Thyroid gland (tissue), 4 donors: ENCODE data around the gene DTX1. TPM values are rescaled to one million over a fixed set of nuclear protein-coding genes. Genes with fewer than 3 reads are reported as not detected.

ENCODE experiments used
- DNase-seq, 2 donors: peaks; one replicate each; pipeline ENCODE4 v3.0.0-alpha.2; 2019
- H3K27ac ChIP-seq, 3 donors: fragments of 200-600 bp; sonication (generic); 1 replicate in 2 of 3; 2 replicates in 1 of 3; pipeline ENCODE4 v1.5.1; 2016 to 2019; ENCODE audit warnings: mild to moderate bottlenecking in 1 of 3, moderate library complexity in 1 of 3
- H3K27me3 ChIP-seq: fragments of 200-600 bp; sonication (generic); one replicate; pipeline ENCODE4 v1.5.1; 2019
- H3K36me3 ChIP-seq, 2 donors: fragments of 200-600 bp; sonication (generic); one replicate each; pipeline ENCODE4 v1.5.1; 2016 to 2019
- H3K4me1 ChIP-seq, 2 donors: fragments of 200-600 bp; sonication (generic); one replicate each; pipeline ENCODE4 v1.5.1; 2017 to 2019
- H3K4me3 ChIP-seq, 3 donors: fragments of 200-600 bp; sonication (generic); replicated peaks in 1 of 3; 1 replicate in 2 of 3; 2 replicates in 1 of 3; pipeline ENCODE4 v1.5.1; 2016; ENCODE audit warnings: mild to moderate bottlenecking in 1 of 3
- H3K9me3 ChIP-seq: fragments of 200-600 bp; sonication (generic); one replicate; pipeline ENCODE4 v1.5.1; 2017
- POLR2A ChIP-seq, 2 donors: fragments of 450-650 bp; IDR thresholded peaks; one replicate each; pipeline ENCODE4 v1.6.1; 2017; ENCODE audit warnings: antibody characterized with exemption in 2 of 2, mild to moderate bottlenecking in 2 of 2, moderate library complexity in 1 of 2
- WGBS, 2 donors: methylation state at CpG; one replicate each; pipeline ENCODE4 v1.1.5; 2017; 5-methylcytosine and 5-hydroxymethylcytosine counted together
- intact Hi-C: fragments of 100-400 bp; cut with DNase I; formaldehyde crosslinking; loops from one replicate; pipeline ENCODE4 v1.15.1; 2023
- total RNA-seq, 4 donors: library from RNA; depleted of rRNA; stranded (reverse); fragments of >200 nt; gene quantifications; one replicate each; pipeline ENCODE4 v1.2.3, GENCODE V29; 2016
- TF ChIP-seq, protein P1 (sequence below), 6 experiments: fragments of 200-600 bp in 3 of 6; fragments of 450-650 bp in 3 of 6; sonication (generic) in 3 of 6; IDR thresholded peaks; one replicate each; pipeline ENCODE4 v1.5.1; 2016 to 2019; ENCODE audit warnings: antibody characterized with exemption in 6 of 6, mild to moderate bottlenecking in 2 of 6, inconsistent platforms in 1 of 6, moderate library complexity in 1 of 6

Gene DTX1
- total RNA-seq, 4 donors from 2014 or later = 11.5 to 37.1 (median 20.6) TPM

DNA sequence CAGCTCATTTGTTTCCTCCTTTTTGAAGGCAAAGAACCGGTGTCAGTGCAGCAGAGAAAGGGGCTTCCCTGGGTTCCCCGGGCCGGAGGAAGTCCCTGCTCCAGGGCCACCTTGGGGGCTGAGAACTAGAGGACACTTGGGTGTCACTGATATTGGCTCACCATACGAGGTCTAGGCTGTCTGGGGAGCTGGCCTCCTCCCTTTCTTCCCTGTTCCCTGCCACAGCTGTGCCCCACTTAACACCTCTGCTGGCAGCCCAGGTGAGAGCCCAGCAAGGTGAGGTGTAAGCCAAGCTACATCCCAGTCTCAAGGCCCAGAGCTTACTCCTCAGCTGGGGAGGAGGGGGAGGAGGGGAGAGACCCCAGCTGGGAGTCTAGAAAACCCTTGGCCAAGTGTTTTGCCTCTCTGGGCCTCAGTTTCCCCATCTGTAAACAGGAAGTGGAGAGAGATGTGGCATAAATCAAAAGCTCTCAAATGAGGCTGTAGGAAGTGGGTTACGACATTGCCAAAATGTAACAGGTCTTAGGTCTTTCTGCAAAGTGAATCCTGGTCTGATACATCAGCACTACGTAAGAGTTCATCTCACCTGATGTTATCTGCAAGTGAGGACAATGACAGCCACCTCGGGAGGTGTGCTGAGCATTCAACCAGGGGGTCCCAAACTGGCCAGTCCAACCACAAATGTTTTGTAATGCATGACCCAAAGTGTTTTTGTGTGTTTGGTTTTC is 53.5 kb downstream of the DTX1 start:
- Histone ChIP-seq H3K36me3 (peaks cover 0 to 7% of the 10 kb centered on the region in 2 donors), H3K27ac (peak overlapping the region in 2 of 3 donors; percentile 10 to 33), H3K4me1 (peaks cover 0 to 6% of the 10 kb centered on the region in 2 donors), H3K9me3 (no peaks in the 10 kb centered on the region), H3K4me3 (no peak overlapping the region), H3K27me3 (no peaks in the 10 kb centered on the region)
- no peak for TF ChIP-seq POLR2A (IDR thresholded peaks at IDR 0.05)
- TF ChIP-seq, protein P1, sequence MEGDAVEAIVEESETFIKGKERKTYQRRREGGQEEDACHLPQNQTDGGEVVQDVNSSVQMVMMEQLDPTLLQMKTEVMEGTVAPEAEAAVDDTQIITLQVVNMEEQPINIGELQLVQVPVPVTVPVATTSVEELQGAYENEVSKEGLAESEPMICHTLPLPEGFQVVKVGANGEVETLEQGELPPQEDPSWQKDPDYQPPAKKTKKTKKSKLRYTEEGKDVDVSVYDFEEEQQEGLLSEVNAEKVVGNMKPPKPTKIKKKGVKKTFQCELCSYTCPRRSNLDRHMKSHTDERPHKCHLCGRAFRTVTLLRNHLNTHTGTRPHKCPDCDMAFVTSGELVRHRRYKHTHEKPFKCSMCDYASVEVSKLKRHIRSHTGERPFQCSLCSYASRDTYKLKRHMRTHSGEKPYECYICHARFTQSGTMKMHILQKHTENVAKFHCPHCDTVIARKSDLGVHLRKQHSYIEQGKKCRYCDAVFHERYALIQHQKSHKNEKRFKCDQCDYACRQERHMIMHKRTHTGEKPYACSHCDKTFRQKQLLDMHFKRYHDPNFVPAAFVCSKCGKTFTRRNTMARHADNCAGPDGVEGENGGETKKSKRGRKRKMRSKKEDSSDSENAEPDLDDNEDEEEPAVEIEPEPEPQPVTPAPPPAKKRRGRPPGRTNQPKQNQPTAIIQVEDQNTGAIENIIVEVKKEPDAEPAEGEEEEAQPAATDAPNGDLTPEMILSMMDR (IDR thresholded peaks at IDR 0.05) = no peak
- intact Hi-C loops = loop anchor here (10.0 kb wide), 1 partner anchor 45 kb away; no protein-coding TSS in a partner anchor
- DNase-seq = no peak
- 70 to 76% methylated on average over 7 of the region's 7 CpGs for WGBS, 2 donors

DNA sequence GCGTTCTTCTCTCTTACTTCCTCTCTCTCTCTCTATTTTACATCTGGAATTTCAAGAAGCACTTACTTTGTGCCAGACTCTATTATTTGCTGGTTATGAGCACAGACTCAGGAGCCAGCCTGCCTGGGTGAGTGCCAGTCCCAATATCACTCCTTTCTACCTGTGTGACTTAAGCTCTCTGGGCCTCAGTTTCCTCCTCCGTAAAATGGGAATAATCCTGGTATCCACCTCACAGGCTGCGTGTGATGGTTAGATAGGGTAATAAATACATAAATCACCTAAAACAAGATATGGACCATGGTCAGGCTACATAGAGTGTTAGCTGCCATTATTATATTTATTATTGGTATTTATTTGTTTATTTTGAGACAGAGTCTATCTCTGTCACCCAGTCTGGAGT is 54.7 kb downstream of the DTX1 start:
- H3K27ac ChIP-seq = no peak overlapping the region
- no peaks in the 10 kb centered on the region for H3K27me3 ChIP-seq
- H3K4me3 ChIP-seq = no peak overlapping the region
- DNase-seq = no peak
- 94 to 96% methylated on average over 3 of the region's 3 CpGs for WGBS, 2 donors
- intact Hi-C loops = no loop called here
- peaks cover 0 to 6% of the 10 kb centered on the region in 2 donors for H3K4me1 ChIP-seq
- no peak for TF ChIP-seq POLR2A (IDR thresholded peaks at IDR 0.05)
- TF ChIP-seq, protein P1 (IDR thresholded peaks at IDR 0.05) = no peak
- H3K9me3 ChIP-seq = no peaks in the 10 kb centered on the region
- peaks cover 0 to 7% of the 10 kb centered on the region in 2 donors for H3K36me3 ChIP-seq

DNA sequence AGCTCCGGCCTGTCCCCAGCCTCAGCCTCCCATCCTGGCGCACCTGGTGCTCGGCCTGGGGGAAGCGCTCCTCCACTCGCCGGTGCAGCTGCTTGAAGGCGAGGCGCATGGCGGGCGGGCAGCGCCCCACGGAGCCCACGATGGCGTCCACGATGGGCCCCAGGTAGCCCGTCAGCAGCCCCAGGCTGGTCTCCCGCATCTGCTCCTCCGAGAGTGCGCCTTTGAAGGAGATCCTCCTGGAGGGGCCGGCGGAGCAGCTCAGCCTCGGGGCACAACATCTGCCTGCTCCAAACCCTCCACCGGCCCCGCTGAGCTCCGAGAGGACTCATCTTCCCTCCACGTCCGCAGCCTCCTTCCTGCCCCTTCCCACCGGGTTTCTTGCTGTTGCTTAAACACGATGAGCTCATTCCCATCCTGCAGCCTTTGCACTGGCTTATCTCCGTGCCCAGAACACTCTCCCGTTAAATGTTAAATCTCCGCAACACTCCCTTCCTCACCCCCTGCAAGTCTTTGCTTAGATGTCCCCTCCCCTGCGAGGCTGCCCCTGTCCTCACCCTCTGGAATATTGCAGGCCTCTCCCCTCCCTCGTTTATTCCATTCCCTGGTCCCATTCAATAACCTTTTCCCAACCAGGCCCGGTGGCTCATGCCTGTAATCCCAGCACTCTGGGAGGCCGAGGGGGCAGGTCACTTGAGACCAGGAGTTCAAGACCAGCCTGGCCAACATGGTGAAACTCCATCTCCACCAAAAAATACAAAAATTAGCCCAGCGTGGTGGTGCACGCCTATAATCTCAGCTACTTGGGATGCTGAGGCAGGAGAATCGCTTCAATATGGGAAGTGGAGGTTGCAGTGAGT is 55.7 kb downstream of the DTX1 start:
- Histone ChIP-seq H3K27me3 (no peaks in the 10 kb centered on the region), H3K4me1 (peaks cover 0 to 6% of the 10 kb centered on the region in 2 donors), H3K4me3 (no peak overlapping the region), H3K36me3 (peaks cover 0 to 2% of the 10 kb centered on the region in 2 donors), H3K27ac (no peak overlapping the region), H3K9me3 (no peaks in the 10 kb centered on the region)
- TF ChIP-seq, protein P1 (IDR thresholded peaks at IDR 0.05) = no peak
- no peak for TF ChIP-seq POLR2A (IDR thresholded peaks at IDR 0.05)
- intact Hi-C loops = no loop called here
- no peak for DNase-seq
- WGBS, 2 donors = 76 to 83% methylated on average over 22 to 31 of the region's 39 CpGs

DNA sequence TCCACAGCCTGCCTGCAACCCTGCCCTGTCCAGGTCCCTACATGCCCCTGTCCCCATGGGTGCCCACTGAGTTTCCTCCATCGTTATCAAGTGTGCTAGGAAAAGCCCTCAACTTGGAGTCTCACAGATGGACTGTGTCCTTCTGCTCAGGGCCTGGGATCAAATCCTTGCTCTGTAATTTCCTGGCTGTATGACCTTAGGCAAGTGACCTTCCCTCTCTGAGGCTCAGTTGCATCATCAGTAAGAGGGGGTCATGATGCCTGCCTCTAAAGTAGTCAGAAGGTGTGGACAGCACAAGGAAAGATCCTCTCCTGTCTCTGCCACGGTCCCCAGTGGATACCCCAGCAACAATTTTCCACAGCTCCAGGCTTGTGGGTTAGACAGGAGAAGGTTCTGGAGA is 56.9 kb downstream of the DTX1 start:
- intact Hi-C loops = no loop called here
- DNase-seq = no peak
- 63 to 73% methylated on average over 1 to 2 of the region's 2 CpGs for WGBS, 2 donors

More for the DNA sequence above, 56.9 kb downstream of the DTX1 start:
- TF ChIP-seq, protein P1 (IDR thresholded peaks at IDR 0.05) = no peak
- no peak for TF ChIP-seq POLR2A (IDR thresholded peaks at IDR 0.05)
- Histone ChIP-seq H3K4me3 (no peak overlapping the region), H3K27ac (no peak overlapping the region), H3K9me3 (no peaks in the 10 kb centered on the region), H3K36me3 (no peaks in the 10 kb centered on the region), H3K27me3 (no peaks in the 10 kb centered on the region), H3K4me1 (peaks cover 0 to 6% of the 10 kb centered on the region in 2 donors)
